ENCODE measurements around the gene PCDH10. TPM values are rescaled to one million over a fixed set of nuclear protein-coding genes. Genes with fewer than 3 reads are reported as not detected.

PCDH10 gene, protein sequence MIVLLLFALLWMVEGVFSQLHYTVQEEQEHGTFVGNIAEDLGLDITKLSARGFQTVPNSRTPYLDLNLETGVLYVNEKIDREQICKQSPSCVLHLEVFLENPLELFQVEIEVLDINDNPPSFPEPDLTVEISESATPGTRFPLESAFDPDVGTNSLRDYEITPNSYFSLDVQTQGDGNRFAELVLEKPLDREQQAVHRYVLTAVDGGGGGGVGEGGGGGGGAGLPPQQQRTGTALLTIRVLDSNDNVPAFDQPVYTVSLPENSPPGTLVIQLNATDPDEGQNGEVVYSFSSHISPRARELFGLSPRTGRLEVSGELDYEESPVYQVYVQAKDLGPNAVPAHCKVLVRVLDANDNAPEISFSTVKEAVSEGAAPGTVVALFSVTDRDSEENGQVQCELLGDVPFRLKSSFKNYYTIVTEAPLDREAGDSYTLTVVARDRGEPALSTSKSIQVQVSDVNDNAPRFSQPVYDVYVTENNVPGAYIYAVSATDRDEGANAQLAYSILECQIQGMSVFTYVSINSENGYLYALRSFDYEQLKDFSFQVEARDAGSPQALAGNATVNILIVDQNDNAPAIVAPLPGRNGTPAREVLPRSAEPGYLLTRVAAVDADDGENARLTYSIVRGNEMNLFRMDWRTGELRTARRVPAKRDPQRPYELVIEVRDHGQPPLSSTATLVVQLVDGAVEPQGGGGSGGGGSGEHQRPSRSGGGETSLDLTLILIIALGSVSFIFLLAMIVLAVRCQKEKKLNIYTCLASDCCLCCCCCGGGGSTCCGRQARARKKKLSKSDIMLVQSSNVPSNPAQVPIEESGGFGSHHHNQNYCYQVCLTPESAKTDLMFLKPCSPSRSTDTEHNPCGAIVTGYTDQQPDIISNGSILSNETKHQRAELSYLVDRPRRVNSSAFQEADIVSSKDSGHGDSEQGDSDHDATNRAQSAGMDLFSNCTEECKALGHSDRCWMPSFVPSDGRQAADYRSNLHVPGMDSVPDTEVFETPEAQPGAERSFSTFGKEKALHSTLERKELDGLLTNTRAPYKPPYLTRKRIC
- not detected for polyA plus RNA-seq (ENCODE audit: low read depth in 6 of 6)

DNA sequence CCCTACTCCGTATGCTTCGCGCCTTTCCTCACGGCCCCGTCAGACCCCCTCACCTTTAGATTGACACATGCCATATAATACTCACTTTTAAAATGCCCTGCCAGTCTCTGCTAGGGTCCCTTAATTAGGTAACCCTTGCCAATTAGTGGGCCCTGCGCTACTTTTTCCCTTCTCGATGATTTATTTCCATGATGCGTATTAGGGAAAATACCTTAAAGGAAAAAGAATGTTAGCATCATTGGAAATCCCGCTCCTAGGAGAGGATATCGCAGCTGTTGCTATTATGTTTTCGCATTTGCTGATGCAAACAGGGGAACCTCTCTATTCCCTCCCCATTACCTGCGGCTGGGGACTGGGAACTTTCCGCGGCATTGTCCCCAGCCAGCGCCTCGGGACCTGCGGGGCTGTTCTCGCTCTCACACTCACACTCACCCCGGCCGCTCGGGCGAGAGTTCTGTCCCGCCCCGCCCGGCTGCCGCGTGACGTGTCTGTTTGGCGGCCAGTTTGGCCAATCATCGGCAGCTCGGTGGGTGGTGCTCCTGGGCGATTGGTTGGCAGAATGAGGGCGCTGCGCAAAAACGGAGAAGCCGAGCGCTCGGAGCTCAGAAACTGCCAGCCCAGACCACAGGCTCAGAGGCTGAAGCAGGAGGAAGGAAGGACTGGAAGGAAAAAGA, at the start of gene PCDH10:
PCDH10 (plus strand) TSS at position 605 of the 674 bp plus-strand sequence. CDS start 847 bp downstream, outside the sequence.
- Mint-ChIP-seq H3K27me3 (peaks cover 62 to 97% (median 70%) of the 10 kb centered on the region in 3 donors), H3K4me3 (peak within 1 kb of the TSS; percentile 29 to 71 (median 62)), H3K9me3 (peaks cover 0 to 16% (median 5%) of the 10 kb centered on the region in 7 donors), H3K36me3 (peaks cover 0 to 20% of the 10 kb centered on the region in 2 donors), H3K27ac (peak within 1 kb of the TSS in 5 of 6 donors; percentile 29 to 91 (median 61)), H3K4me1 (peaks cover 13 to 26% (median 26%) of the 10 kb centered on the region in 3 donors)
- ATAC-seq (ENCODE audit: low read depth in 2 of 2) (peak in 1 of 2 donors; percentile 20), DNase-seq (peak; percentile 9)

DNA sequence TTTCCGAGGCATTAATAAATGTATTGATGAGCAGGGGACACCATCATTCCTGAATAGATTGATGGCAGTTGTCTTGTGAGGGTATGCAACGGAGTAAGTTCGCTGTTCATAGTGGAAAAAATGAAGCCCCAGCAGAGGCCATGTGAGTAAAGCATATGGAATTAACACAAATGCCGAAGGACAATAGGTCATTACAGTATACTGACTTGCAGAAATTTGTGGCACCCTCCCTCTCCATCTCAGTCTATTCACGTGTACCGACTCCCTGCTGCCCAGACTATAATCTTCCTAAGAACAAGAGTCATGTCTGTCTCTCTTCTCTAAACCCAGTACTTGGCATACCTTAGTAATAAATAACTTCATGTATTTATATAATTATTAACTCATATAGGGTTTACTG, 47.1 kb upstream of the PCDH10 start:
- Mint-ChIP-seq H3K4me1 (no peaks in the 10 kb centered on the region), H3K9me3 (peaks cover 0 to 5% (median 3%) of the 10 kb centered on the region in 7 donors), H3K27me3 (no peaks in the 10 kb centered on the region), H3K4me3 (no peak overlapping the region), H3K36me3 (no peaks in the 10 kb centered on the region), H3K27ac (no peak overlapping the region)
- DNase-seq: no peak
- no peak for ATAC-seq (ENCODE audit: low read depth in 2 of 2)

DNA sequence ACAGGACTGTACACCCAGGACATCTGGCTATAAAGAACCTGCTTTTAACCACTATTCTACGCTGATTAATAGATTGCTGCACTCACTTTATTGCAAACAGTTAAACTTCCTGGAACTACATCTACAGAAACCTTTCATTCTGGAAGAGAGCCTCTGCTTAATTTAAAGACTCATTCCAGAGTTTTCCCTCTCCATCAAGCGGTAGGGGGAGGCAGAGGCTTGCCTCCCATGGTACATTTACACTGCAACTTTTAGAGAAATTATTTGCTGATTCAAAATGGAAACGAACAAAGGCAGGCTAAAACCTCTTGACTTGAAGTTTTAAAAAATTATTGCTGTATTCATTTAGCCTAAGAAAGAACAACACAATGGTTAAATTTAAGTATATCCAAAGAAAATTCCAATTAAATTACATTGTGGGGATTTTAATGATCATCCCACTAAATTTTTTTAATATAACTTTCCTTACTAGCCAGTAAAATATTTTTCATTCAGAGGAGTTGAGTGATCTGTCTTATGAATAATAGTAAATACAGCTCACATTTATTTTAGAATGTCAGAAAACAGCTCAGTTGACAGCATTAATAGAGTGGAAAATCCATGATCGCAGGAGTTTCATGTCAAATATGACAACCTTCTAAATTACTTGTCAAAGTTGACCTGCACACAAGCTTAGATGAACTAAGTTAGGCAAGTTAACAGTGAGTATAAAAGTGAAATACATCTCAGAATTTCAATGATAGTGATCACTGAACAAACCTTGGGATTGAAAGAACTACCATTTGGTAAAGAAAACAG, 46.3 kb upstream of the PCDH10 start:
- ATAC-seq (ENCODE audit: low read depth in 2 of 2): no peak
- H3K36me3 Mint-ChIP-seq: no peaks in the 10 kb centered on the region
- H3K9me3 Mint-ChIP-seq: peaks cover 0 to 5% (median 3%) of the 10 kb centered on the region in 7 donors
- no peaks in the 10 kb centered on the region for H3K27me3 Mint-ChIP-seq
- no peak for DNase-seq
- no peak overlapping the region for H3K27ac Mint-ChIP-seq
- no peaks in the 10 kb centered on the region for H3K4me1 Mint-ChIP-seq
- no peak overlapping the region for H3K4me3 Mint-ChIP-seq

DNA sequence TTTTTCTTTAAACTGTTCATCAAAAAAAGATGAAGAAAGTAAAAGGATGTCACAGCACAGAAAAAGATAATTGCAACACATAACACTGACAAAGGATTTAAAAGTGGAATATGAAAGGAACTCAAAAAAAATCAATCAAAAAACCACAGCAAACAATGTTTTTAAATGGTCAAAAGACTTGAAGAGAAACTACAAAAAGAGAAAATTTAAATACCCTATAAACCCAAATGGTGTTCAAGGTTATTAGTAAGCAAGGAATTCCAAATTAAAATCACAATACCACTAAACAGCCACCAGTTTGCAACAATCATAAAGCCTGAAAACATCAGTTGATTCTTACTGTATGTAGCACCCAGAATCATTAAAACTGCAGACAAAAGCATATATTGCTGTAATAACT, 36.5 kb upstream of the PCDH10 start:
- Mint-ChIP-seq H3K4me1 (no peaks in the 10 kb centered on the region), H3K27me3 (no peaks in the 10 kb centered on the region), H3K4me3 (no peak overlapping the region), H3K36me3 (no peaks in the 10 kb centered on the region), H3K27ac (peak overlapping the region in 1 of 6 donors; percentile 22), H3K9me3 (no peaks in the 10 kb centered on the region)
- DNase-seq (no peak), ATAC-seq (ENCODE audit: low read depth in 2 of 2) (no peak)

DNA sequence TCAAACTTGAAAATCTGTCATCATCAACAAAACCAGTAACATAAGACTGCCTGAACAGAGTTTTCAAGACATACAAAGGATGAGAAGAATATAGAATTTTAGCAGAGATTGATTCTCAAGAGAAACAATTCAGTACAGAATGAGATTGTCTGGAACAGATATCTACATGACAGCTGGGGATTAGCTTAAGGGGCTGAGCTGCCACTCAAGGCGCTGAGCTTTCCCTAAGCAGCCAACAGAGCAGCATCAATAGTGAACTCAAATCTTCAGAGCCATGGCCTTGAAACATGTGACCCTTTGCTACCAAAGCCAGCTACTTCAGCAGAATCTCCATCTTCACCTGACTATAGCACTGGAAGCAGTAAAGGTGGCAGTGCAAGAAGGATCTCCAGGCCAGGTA, 24.3 kb upstream of the PCDH10 start:
- peaks cover 0 to 7% (median 1%) of the 10 kb centered on the region in 7 donors for H3K9me3 Mint-ChIP-seq
- H3K36me3 Mint-ChIP-seq: no peaks in the 10 kb centered on the region
- ATAC-seq (ENCODE audit: low read depth in 2 of 2) (no peak), DNase-seq (no peak)
- no peak overlapping the region for H3K27ac Mint-ChIP-seq
- H3K4me3 Mint-ChIP-seq: no peak overlapping the region
- H3K27me3 Mint-ChIP-seq: no peaks in the 10 kb centered on the region
- no peaks in the 10 kb centered on the region for H3K4me1 Mint-ChIP-seq

DNA sequence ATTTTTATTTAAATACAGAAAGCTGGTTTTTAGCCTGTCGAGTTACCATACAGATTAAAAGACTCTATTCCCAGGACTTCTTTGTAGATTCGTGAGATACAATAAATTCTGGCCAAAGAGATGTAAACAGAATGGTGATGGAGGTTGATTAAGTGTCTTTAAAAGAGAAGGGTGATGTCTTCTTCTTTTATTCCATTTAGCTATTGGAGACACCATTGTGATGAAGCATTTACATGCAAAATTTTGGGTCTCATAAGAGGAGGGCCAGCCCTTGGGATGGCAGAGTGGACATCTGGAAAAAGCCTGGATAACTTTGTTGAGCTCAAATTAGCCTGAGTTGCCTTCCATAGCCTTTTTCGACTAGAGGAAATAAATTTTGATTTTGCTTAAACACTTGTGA, 21.6 kb upstream of the PCDH10 start:
- Mint-ChIP-seq H3K36me3 (no peaks in the 10 kb centered on the region), H3K27me3 (no peaks in the 10 kb centered on the region), H3K4me3 (no peak overlapping the region), H3K4me1 (no peaks in the 10 kb centered on the region), H3K9me3 (peaks cover 0 to 7% (median 1%) of the 10 kb centered on the region in 7 donors), H3K27ac (no peak overlapping the region)
- no peak for DNase-seq
- ATAC-seq (ENCODE audit: low read depth in 2 of 2): no peak

DNA sequence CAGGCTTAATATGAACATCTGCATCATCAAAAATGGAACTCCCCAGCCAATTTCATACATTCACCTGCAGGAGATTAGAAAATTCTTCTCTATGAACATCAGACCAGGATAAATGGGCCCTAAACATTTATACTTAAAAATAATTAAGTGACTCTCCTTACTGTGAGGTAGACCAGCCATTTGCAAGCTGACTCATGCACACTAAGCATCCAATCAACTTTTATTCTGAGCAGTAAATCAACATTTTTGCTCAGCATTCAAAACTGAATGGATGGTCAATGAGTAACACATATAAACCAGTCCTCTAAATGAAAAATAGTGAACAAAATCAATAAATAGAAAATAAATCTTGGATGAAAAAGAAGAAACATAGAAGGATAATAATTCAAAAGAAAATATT, 19.9 kb upstream of the PCDH10 start:
- Mint-ChIP-seq H3K27me3 (no peaks in the 10 kb centered on the region), H3K36me3 (no peaks in the 10 kb centered on the region), H3K27ac (no peak overlapping the region), H3K9me3 (peaks cover 0 to 7% (median 1%) of the 10 kb centered on the region in 7 donors), H3K4me1 (no peaks in the 10 kb centered on the region), H3K4me3 (no peak overlapping the region)
- DNase-seq: no peak
- ATAC-seq (ENCODE audit: low read depth in 2 of 2): no peak

DNA sequence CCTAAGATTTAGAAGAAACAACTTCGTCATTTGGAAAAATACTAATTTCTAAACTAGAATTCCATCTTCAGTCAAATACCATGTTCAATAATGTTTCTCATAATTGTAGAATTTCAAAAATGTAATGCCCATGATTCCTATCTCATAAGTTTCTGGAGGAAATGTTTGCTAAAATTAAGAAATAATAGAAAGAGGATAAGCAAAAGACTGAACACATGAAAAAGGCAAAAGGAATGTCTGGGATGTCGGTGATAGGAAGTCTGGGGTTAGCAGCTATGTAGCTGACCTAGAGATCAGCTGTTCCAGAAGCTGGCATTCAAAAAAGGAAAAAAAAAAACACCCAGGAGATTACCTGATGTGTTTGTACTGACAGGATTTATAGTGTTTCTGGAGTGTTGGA, 18.9 kb upstream of the PCDH10 start:
- Mint-ChIP-seq H3K27ac (no peak overlapping the region), H3K36me3 (no peaks in the 10 kb centered on the region), H3K27me3 (no peaks in the 10 kb centered on the region), H3K9me3 (peaks cover 0 to 5% (median 1%) of the 10 kb centered on the region in 7 donors), H3K4me1 (no peaks in the 10 kb centered on the region), H3K4me3 (no peak overlapping the region)
- no peak for ATAC-seq (ENCODE audit: low read depth in 2 of 2)
- DNase-seq: no peak

DNA sequence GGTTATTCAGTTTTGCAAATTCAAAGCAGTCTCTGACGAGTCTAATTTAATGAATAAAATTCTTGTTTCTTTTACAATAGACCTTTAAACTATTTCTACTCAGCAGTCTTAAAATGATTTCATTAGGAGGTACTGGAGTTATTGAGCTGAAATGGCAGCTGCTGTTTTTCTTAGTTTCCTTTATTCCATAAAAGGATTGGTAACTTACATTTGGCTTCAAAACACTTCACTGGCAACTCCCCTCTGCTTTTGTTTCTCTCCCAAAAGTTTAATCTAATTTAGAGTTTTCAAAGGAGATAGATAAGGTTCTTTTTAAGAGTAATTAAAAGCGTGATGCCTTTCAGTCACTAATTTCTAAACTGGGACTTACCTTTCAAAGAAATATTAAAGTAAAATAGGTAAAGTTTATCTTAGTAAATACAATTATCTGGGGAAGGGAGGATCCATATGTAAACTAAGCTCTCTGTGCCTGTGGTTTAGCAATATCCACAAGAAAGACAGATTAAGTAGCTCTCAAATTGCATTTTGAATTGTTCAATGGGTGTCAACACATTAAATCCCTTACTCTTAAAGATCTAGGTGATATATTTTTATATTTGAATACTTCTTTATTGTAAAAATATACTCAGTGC, 17.1 kb upstream of the PCDH10 start:
- ATAC-seq (ENCODE audit: low read depth in 2 of 2) (no peak), DNase-seq (no peak)
- Mint-ChIP-seq H3K27ac (no peak overlapping the region), H3K4me3 (no peak overlapping the region), H3K36me3 (no peaks in the 10 kb centered on the region), H3K9me3 (no peaks in the 10 kb centered on the region), H3K4me1 (no peaks in the 10 kb centered on the region), H3K27me3 (no peaks in the 10 kb centered on the region)

DNA sequence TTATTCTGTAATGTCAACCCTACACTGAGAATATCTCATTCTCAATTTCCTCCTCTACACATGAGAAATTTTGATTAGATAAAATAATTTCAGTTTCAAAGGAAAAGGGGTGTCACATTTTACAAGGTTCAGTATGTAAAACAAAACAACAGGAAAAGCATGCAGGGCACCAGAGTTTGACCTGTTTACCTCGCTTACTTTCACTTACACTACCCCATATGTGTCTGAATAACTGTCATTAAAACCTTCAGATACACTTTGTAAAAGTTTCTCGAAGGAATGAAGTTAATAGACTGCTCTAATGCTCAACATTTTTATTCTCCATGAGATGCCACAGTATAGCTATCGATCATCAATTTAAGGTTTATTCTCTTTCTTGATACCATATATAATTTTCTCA, 12.3 kb upstream of the PCDH10 start:
- no peak for ATAC-seq (ENCODE audit: low read depth in 2 of 2)
- no peaks in the 10 kb centered on the region for H3K36me3 Mint-ChIP-seq
- no peaks in the 10 kb centered on the region for H3K9me3 Mint-ChIP-seq
- DNase-seq: no peak
- H3K27ac Mint-ChIP-seq: no peak overlapping the region
- no peaks in the 10 kb centered on the region for H3K4me1 Mint-ChIP-seq
- H3K4me3 Mint-ChIP-seq: no peak overlapping the region
- H3K27me3 Mint-ChIP-seq: peaks cover 0 to 4% (median 0%) of the 10 kb centered on the region in 3 donors

DNA sequence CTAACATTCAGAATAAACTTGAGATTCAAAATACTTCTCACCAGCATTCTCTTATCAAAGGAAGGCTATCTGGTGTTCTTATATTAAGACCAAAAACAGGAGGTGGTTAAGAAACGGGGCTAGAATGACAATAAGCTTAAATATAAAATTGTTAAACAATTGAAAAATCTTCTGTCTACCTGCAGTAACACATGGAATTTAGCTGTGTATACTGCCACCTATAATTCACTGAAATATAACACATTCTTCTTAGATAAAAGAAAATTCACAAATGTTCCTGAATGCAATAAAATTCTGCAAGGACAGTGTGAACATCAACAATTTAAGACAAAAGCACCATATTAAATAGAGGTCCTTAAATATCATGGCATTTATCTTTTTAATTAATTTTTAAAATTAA, 11.5 kb upstream of the PCDH10 start:
- H3K27me3 Mint-ChIP-seq: peaks cover 0 to 4% (median 0%) of the 10 kb centered on the region in 3 donors
- no peak overlapping the region for H3K4me3 Mint-ChIP-seq
- no peak overlapping the region for H3K27ac Mint-ChIP-seq
- no peaks in the 10 kb centered on the region for H3K9me3 Mint-ChIP-seq
- DNase-seq (no peak), ATAC-seq (ENCODE audit: low read depth in 2 of 2) (no peak)
- no peaks in the 10 kb centered on the region for H3K4me1 Mint-ChIP-seq
- H3K36me3 Mint-ChIP-seq: no peaks in the 10 kb centered on the region

DNA sequence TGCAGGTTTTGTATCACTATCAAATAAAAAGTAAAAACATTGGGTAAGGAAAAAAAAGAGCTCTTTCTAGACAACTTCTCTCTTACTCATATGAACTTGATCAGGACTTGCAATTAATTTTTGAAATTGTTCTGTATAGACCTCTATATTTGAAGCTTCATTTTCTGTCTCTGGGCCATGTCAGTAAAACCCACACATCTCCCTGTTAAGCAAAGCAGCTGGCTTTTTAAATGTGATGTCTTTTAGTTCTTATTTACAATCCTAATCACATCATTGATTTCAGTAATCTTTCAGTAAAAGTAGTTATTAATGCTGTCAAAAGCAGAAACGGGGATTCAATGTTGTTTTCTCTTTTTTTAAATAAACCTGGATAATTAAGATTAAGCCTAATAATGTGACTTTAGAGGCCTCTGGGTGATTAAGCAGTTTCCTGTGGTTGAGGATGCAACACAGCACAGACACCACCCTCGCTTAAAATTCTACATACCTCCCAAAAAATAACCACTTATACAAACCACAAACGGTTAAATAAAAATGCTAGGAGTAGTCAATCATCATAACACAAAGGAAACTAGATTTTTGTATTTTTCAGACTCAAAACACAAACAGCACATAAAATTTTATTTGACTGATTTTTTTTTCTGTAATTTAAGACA, 5.2 kb upstream of the PCDH10 start:
- peaks cover 29 to 52% (median 34%) of the 10 kb centered on the region in 3 donors for H3K27me3 Mint-ChIP-seq

More for the DNA sequence above, 5.2 kb upstream of the PCDH10 start:
- peaks cover 0 to 8% (median 2%) of the 10 kb centered on the region in 7 donors for H3K9me3 Mint-ChIP-seq
- DNase-seq (no peak), ATAC-seq (ENCODE audit: low read depth in 2 of 2) (no peak)
- peaks cover 0 to 3% of the 10 kb centered on the region in 2 donors for H3K36me3 Mint-ChIP-seq
- H3K4me3 Mint-ChIP-seq: no peak overlapping the region
- no peak overlapping the region for H3K27ac Mint-ChIP-seq
- peaks cover 4 to 13% (median 10%) of the 10 kb centered on the region in 3 donors for H3K4me1 Mint-ChIP-seq

All from naive B cell (primary cell).